PFSK-1 (cell line): ENCODE results near the gene NEDD9.

ENCODE experiments used
- POLR2AphosphoS5 ChIP-seq: IDR thresholded peaks from 2 replicates; pipeline ENCODE4 v1.6.1; 2012; ENCODE audit warnings: low read depth, mild to moderate bottlenecking, control low read depth, low read length, moderate library complexity
- REST ChIP-seq, 2 experiments: IDR thresholded peaks; 2 replicates each; pipeline versions ENCODE4 v1.6.1 to v1.8.0; 2011 to 2012; ENCODE audit warnings: low read depth in 2 of 2, low read length in 2 of 2, control low read depth in 1 of 2, inconsistent platforms in 1 of 2, mild to moderate bottlenecking in 1 of 2, moderate library complexity in 1 of 2; ENCODE audit not compliant: insufficient read depth in 1 of 2
- SIN3A ChIP-seq: IDR thresholded peaks from 2 replicates; pipeline ENCODE4 v1.6.1; 2012; ENCODE audit warnings: mild to moderate bottlenecking, low read length, moderate library complexity, borderline replicate concordance; ENCODE audit not compliant: insufficient read depth
- TAF1 ChIP-seq: IDR thresholded peaks from 2 replicates; pipeline ENCODE4 v1.6.1; 2012; ENCODE audit warnings: low read length, control low read depth, borderline replicate concordance; ENCODE audit not compliant: insufficient read depth

- TF ChIP-seq REST (IDR thresholded peaks at IDR 0.05; ENCODE audit: insufficient read depth in 1 of 2, low read depth in 2 of 2, low read length in 2 of 2) (no peak), POLR2AphosphoS5 (no peak), TAF1 (no peak), SIN3A (no peak)
These were observed 52.9 kb downstream of the NEDD9 start for GRCh38 chr6:11179419-11180202.
